Measurements from ENCODE around the gene SPRY2.
"Not testable (repeated sequence)": the region's sequence is repeated elsewhere in the genome, so short reads cannot be mapped to it uniquely, and the experiment has no call there.

SPRY2 gene

GRCh38 chr13:80348314-80348713 lies 7.4 kb upstream of the SPRY2 start:
- no peak for DNase-seq (ENCODE audit: low read depth)

DNA sequence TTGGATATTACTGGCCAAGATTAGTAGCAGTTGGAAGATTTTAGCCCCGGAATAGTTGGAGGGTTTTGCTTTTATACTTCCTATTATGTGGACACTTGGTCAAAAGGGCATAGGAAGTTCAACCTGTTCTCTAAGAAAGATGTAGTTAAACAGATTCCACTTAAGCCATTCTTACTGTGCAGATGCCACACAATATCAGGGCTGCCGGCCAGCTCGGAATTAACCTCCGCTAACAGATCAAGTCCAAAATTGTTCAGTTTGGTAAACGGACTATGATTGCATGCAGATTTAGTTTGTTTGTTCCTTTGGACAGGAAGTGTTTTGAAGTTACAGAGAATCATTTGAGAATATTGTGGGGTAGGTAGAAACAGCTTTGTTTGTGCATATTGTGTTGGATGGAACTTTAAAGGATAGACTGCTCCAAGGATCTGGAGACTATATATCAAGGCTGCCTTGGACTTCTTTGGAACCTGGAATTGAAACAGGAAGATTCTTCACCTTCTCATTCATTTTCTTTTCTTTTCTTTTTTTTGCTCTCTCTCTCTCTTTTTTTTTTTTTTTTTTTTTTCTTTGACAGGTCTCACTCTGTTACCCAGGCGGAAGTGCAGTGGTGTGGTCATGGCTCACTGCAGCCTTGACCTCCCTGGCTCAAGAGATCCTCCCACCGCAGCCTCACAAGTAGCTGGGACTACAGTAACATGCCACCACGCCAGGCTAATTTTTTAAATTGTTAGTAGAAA lies 5.0 kb upstream of the SPRY2 start:
- no peak for DNase-seq (ENCODE audit: low read depth)

DNA sequence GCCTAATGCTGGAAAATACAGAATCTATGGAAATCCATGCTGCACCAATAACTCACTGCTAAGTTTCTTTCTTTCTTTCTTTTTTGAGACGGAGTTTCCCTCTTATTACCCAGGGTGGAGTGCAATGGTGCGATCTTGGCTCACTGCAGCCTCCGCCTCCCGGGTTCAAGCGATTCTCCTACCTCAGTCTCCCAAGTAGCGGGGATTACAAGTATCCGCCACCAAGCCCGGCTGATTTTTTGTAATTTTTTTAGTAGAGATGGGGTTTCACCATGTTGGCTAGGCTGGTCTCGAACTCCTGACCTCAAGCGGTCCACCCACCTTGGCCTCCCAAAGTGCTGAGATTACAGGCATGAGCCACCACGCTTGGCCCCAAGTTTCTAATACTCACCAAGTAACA lies 3.1 kb upstream of the SPRY2 start:
- not testable (repeated sequence) for DNase-seq (ENCODE audit: low read depth)

DNA sequence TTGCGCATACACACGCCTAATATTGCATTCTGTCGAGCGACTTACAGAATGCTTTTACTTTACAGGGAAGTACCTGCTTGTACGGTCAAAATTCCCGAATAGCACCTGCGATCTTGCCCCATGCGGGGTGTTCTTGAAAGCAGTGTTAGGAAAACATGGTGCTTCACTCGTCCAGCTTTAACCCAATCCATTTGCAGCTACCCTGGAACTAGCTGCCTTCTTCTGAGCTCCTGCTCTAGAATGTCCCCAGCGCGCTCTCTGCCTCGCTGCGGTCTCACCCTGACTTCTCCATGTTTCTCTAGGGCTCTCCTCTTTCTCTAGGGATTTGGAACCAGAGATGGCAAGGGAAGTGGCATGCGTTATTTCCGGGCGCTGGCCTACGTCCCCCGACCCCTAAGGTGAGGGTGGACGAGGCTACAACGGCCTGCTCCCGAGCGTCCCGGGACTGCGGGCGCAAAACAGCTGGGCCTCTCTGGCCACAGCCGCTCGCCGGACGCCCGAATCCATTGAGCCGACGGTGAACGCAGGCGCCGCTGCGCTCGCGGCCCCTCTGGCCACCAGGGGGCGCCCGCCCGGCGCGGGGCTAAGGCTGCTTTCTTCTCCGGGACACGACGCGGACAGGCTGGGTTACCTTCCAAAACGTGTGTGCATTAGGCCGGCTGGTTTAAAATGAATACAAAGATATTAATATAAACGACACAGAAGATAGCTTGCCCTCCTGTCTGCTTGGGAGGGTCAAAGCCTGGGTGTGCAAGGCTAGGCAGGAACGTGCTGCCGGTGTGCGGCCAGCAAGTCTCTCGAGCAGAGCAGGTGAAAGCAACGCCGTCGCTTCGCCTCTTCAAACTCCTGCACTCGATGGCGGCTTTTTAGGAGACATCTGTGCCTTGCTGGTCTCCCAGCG lies 1.8 kb upstream of the SPRY2 start:
- DNase-seq (ENCODE audit: low read depth), result peak; percentile 29

DNA sequence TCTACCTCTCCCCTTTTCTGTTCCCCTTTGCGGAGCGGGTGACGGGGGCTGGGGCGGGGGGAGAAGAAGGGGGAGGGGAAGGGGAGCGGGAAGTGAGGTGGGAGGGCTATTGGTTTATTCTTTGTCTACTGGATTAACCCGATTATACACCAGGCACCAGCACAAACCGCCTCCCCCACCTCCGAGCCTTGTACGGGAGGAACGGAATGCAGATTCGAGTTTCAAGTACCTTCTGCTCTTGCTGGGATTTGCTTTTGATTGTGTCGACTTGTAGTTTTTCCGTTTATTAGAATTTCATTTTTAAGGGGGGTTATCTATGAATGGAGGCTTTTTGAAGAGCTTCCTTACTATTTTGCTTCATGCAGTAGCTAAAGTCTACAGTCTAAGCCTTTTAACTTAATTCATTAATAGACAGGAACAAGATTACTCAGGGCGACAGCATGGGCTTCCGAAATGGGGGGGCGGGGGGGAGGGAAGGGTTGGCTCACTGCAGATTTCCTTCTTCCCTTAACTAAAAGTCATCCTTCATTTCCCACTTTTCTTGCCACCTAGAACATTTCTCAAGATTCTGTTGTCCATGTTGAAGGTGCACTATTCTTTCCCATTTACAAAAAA lies 937 bp upstream of the SPRY2 start:
- no peak for DNase-seq (ENCODE audit: low read depth)

- DNase-seq (ENCODE audit: low read depth), result no peak
Measured at GRCh38 chr13:80340651-80341100, 250 bp downstream of the SPRY2 start.

GRCh38 chr13:80339912-80340650 lies 845 bp downstream of the SPRY2 start:
- DNase-seq (ENCODE audit: low read depth), result no peak

DNA sequence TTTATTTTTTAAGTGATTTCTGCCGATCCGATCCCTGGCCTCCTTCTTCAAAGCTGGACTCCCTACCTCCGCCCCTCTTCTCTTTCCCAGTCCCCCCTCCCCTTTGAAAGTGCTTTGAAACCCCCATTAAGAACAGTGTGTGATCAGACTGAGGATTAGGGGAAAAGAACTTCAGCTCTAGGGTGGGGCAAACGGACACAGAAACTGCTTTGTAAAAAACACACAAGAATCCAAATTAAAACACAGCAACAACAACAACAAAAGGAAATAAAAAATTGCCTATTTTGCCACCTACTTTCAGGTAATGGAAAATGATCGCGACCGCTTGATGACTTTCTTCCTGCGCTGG lies 1.4 kb downstream of the SPRY2 start:
- DNase-seq (ENCODE audit: low read depth), result no peak

DNA sequence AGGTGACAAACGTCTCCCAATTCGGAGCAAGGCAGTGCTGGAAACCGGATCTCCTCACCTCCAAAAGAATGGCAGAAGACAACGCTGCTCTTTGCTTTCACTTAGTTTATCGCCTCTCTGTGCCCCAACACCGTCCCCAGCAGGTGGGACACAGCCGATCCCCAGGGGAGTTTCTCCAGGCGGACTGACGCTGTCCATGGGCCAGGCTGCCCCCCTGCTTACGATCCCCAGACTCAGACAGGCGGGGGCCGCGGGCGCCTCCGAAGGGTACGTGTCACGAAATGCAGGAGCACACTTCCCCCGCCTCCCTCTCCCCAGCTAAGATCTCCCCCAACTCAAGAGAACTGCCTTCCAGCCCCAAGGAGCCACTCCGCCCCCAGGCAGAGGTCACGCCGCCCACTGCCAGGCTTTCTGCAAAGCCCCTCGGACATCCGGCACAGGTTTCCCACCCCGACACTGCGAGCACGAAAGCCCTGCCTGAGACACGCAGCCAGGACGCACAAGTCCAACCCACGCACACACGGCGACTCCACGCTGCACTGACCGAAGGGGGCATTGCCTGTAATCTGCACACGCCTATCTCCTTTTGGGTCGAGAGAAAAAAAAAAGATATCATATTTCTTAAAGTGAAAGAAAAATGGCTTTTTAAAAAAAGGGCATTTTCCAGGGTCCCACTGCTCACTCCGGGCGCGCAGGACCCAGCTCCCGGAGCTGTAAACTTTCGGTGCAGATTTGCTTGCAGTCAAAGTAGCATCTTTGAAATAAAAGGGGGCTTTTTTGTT lies 2.0 kb downstream of the SPRY2 start:
- no peak for DNase-seq (ENCODE audit: low read depth)

DNA sequence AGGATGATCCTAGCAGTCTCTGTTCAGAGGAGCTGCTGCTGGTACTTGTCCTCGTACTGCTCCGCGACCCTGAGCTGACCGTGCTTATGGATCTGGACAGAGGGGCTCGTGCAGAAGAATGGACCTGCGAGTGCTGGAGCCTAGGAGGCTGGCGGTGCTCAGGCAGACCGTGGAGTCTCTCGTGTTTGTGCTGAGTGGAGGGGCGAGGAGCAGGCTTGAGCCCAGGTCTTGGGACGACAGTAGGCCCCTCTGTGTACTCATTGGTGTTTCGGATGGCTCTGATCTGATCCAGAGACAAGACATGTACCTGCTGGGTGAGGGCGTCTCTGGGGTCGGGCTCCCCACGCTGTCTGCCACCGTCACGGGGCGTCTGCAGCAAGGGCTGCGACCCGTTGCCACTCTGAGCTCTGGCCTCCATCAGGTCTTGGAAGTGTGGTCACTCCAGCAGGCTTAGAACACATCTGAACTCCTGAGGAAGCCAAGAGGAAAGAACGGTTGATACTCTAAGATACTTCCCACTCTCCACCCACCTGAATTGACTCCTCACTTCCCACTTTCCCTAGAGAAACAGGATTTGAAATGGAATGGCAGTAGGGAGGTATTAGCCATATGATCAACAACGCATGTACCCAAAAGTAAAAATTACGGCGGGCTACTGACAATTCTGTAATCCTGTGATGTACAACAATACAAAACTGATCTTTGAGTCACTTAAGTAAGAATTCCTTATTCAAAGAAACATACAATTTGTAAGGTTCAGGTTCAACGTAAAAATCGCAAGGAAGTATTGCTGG lies 3.4 kb downstream of the SPRY2 start:
- no peak for DNase-seq (ENCODE audit: low read depth)

GRCh38 chr13:80336776-80337287 lies 4.1 kb downstream of the SPRY2 start:
- DNase-seq (ENCODE audit: low read depth), result no peak

GRCh38 chr13:80336370-80336769 lies 4.6 kb downstream of the SPRY2 start:
- no peak for DNase-seq (ENCODE audit: low read depth)

GRCh38 chr13:80334597-80335260 lies 6.2 kb downstream of the SPRY2 start:
- DNase-seq (ENCODE audit: low read depth), result no peak

GRCh38 chr13:80331984-80332383 lies 8.9 kb downstream of the SPRY2 start:
- no peak for DNase-seq (ENCODE audit: low read depth)

DNA sequence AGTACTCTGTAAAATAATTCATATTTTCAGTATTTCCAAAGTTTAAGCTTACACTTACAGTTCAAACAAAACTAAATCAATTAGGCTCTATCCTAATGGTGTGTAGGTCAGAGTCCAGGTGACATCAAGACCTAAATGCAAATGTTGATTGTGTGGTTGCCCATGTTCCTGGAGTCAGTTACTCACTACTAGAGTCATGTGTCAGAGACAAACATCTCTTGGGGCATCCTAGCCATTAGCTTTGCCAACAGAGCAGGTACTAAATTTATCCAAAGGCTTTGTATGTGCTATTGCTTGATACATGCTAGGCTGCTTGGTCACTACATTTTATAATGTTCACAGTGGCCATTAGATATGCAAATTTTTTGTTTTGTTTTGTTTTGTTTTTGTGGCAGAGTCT lies 11.7 kb downstream of the SPRY2 start:
- DNase-seq (ENCODE audit: low read depth), result no peak

DNA sequence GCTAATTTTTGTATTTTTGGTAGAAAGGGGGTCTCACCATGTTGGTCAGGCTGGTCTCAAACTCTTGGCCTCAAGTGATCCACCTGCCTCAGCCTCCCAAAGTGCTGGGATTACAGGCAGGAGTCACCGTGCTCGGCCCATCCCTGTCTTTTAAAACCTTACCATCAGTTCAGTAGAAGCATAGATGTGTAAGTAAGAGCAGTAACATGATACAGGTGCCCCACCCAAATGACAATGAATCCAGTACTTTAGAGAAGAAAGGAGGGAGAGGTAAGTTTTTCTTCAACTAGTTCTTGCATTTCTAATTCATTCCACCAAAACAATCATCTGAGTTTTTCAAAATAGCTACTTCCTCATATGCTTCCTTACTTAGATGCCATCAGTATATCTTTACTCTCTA lies 21.9 kb downstream of the SPRY2 start:
- DNase-seq (ENCODE audit: low read depth), result no peak

- DNase-seq (ENCODE audit: low read depth), result no peak
Measured at GRCh38 chr13:80314711-80315653, 25.9 kb downstream of the SPRY2 start.

GRCh38 chr13:80313668-80314256 lies 27.2 kb downstream of the SPRY2 start:
- no peak for DNase-seq (ENCODE audit: low read depth)
